ENCODE results near the gene SPTLC2. TPM values are rescaled to one million over a fixed set of nuclear protein-coding genes. Genes with fewer than 3 reads are reported as not detected.
A peak's percentile ranks its signal among the peaks of the same experiment; 100 is the strongest.

SPTLC2 gene
- total and polyA plus RNA-seq, 2 of the 13 experiments (the other 11 are each of a cell fraction or from before 2014, with no cell fraction given) = 17.4 to 17.5 TPM

DNA sequence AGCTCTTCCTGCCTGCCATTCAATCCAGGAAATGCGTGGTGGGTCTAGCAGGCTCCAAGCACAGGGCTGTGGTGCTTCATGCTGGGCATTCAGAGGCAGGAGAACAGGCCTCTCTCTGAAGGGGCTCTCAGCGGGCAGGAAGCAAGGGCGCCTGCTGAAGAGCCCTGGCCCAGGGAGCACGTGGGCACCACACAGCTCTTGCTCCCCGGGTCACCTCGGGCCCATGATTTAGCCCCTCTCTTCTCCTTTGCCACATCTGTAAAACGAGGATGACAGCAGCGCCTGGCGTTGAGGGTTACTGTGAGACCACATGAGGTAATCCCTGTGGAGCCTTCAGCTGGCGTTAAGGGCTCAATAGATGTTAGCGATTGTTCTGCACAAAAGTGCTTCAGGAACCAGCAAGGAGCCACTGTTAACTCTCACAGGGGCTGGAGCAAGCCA lies 37.6 kb upstream of the SPTLC2 start:
- POLR2A ChIA-PET = no interaction called here
- ATAC-seq (peak; percentile 73), DNase-seq (ENCODE audit: low spot score) (no peak), FAIRE-seq (no peak)
- peak overlapping the region; percentile 79 for H2AFZ ChIP-seq (ENCODE audit: low read length)
- no peaks in the 10 kb centered on the region; a peak in 1 of 5 replicates for H3K27me3 ChIP-seq (ENCODE audit: control insufficient read depth in 1 of 2, insufficient read depth in 2 of 2, low read length in 2 of 2)
- peak overlapping the region; percentile 19 to 65 (median 48) for H3K4me3 ChIP-seq (replicated peaks in 1 of 3; ENCODE audit: insufficient read depth in 1 of 3, low read depth in 2 of 3, low read length in 3 of 3)
- H3K4me2 ChIP-seq (ENCODE audit: low read depth, low read length) = peak overlapping the region; percentile 80
- H3K9me3 ChIP-seq (ENCODE audit: low read length) = no peaks in the 10 kb centered on the region
- in situ Hi-C loops (cut with HindIII; ENCODE audit: extremely low pct_ligation_motif_present, low pct_unique_long_range_greater_than_20kb) (no loop called here), intact Hi-C loops (cut with micrococcal nuclease; ENCODE audit: unreplicated experiment) (no loop called here)
- H4K20me1 ChIP-seq (ENCODE audit: insufficient read depth, low read length) = no peaks in the 10 kb centered on the region
- no peaks in the 10 kb centered on the region for H3K79me2 ChIP-seq (ENCODE audit: insufficient read depth, low read length)
- peak overlapping the region; percentile 33 for H3K9ac ChIP-seq (ENCODE audit: insufficient read depth, low read depth, low read length)
- BruUV-seq (replicated peaks) = no TSS peak
- no peaks in the 10 kb centered on the region for H3K36me3 ChIP-seq (replicated peaks in 1 of 2; ENCODE audit: control insufficient read depth in 1 of 2, insufficient read depth in 2 of 2, low read length in 2 of 2)
- 6% methylated on average over 7 of the region's 11 CpGs for WGBS (ENCODE audit: low lambda C conversion rate)
- no peak overlapping the region for H3K27ac ChIP-seq (ENCODE audit: extremely low read length, insufficient read depth, low read length)
- peaks cover 37% of the 10 kb centered on the region for H3K4me1 ChIP-seq (ENCODE audit: insufficient read depth, low read length)
- CTCF ChIA-PET (ENCODE audit: low intra/inter-chr PET ratio, low total read pairs) = interaction anchor here (4.1 kb wide), 1 partner anchor 163 kb away, joined by 22 read pairs; no protein-coding TSS in a partner anchor
- 0 out of 2 replicates have a peak, but pooled peaks have one; percentile 37 for TF ChIP-seq YEATS4 (CRISPR knock-in tag; IDR thresholded peaks at IDR 0.05; ENCODE audit: borderline replicate concordance)
- 0 out of 2 replicates have a peak, but pooled peaks have one; percentile 54 for TF ChIP-seq NFKB2 (CRISPR knock-in tag; IDR thresholded peaks at IDR 0.05; ENCODE audit: borderline replicate concordance)
- no peak for TF ChIP-seq NPAS2 (CRISPR knock-in tag; IDR thresholded peaks at IDR 0.05; ENCODE audit: borderline replicate concordance)
- TF ChIP-seq STAG1 (CRISPR knock-in tag; IDR thresholded peaks at IDR 0.05) = 0 out of 2 replicates have a peak, but pooled peaks have one; percentile 6
- peak; percentile 63 for TF ChIP-seq ZNF687 (CRISPR knock-in tag; IDR thresholded peaks at IDR 0.05)
- no peak for TF ChIP-seq ZNF639 (CRISPR knock-in tag; conservative IDR thresholded peaks at IDR 0.05)
- no peak for TF ChIP-seq SMAD1 (CRISPR knock-in tag; IDR thresholded peaks at IDR 0.05; ENCODE audit: borderline replicate concordance, low read depth)
- TF ChIP-seq, protein P1, sequence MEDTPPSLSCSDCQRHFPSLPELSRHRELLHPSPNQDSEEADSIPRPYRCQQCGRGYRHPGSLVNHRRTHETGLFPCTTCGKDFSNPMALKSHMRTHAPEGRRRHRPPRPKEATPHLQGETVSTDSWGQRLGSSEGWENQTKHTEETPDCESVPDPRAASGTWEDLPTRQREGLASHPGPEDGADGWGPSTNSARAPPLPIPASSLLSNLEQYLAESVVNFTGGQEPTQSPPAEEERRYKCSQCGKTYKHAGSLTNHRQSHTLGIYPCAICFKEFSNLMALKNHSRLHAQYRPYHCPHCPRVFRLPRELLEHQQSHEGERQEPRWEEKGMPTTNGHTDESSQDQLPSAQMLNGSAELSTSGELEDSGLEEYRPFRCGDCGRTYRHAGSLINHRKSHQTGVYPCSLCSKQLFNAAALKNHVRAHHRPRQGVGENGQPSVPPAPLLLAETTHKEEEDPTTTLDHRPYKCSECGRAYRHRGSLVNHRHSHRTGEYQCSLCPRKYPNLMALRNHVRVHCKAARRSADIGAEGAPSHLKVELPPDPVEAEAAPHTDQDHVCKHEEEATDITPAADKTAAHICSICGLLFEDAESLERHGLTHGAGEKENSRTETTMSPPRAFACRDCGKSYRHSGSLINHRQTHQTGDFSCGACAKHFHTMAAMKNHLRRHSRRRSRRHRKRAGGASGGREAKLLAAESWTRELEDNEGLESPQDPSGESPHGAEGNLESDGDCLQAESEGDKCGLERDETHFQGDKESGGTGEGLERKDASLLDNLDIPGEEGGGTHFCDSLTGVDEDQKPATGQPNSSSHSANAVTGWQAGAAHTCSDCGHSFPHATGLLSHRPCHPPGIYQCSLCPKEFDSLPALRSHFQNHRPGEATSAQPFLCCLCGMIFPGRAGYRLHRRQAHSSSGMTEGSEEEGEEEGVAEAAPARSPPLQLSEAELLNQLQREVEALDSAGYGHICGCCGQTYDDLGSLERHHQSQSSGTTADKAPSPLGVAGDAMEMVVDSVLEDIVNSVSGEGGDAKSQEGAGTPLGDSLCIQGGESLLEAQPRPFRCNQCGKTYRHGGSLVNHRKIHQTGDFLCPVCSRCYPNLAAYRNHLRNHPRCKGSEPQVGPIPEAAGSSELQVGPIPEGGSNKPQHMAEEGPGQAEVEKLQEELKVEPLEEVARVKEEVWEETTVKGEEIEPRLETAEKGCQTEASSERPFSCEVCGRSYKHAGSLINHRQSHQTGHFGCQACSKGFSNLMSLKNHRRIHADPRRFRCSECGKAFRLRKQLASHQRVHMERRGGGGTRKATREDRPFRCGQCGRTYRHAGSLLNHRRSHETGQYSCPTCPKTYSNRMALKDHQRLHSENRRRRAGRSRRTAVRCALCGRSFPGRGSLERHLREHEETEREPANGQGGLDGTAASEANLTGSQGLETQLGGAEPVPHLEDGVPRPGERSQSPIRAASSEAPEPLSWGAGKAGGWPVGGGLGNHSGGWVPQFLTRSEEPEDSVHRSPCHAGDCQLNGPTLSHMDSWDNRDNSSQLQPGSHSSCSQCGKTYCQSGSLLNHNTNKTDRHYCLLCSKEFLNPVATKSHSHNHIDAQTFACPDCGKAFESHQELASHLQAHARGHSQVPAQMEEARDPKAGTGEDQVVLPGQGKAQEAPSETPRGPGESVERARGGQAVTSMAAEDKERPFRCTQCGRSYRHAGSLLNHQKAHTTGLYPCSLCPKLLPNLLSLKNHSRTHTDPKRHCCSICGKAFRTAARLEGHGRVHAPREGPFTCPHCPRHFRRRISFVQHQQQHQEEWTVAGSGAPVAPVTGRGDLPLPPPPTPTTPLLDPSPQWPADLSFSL (CRISPR knock-in tag; IDR thresholded peaks at IDR 0.05) = 0 out of 2 replicates have a peak, but pooled peaks have one; percentile 8
- TF ChIP-seq, protein P2, sequence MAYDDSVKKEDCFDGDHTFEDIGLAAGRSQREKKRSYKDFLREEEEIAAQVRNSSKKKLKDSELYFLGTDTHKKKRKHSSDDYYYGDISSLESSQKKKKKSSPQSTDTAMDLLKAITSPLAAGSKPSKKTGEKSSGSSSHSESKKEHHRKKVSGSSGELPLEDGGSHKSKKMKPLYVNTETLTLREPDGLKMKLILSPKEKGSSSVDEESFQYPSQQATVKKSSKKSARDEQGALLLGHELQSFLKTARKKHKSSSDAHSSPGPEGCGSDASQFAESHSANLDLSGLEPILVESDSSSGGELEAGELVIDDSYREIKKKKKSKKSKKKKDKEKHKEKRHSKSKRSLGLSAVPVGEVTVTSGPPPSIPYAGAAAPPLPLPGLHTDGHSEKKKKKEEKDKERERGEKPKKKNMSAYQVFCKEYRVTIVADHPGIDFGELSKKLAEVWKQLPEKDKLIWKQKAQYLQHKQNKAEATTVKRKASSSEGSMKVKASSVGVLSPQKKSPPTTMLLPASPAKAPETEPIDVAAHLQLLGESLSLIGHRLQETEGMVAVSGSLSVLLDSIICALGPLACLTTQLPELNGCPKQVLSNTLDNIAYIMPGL (CRISPR knock-in tag; IDR thresholded peaks at IDR 0.05; ENCODE audit: borderline replicate concordance in 1 of 2, low read depth in 1 of 2) = 0 out of 4 replicates have a peak, but pooled peaks of 1 of the 2 experiments have one; percentile 5
